IMR-90 (cell line): ENCODE results near the gene TDRKH. TPM values are rescaled to one million over a fixed set of nuclear protein-coding genes. Genes with fewer than 3 reads are reported as not detected.

ENCODE experiments used
- ATAC-seq: fragments of 200-7000 bp; cut with Tn5 transposase; 2 replicates; pipeline ENCODE4 v1.9.1; 2020; ENCODE audit warnings: low read depth, mild to moderate bottlenecking, moderate library complexity
- BruUV-seq: library from RNA; stranded (reverse); fragments of 400-500 nt; replicated peaks from 2 replicates; lab custom pipeline; 2021; lab: Mats Ljungman, UMichigan
- CTCF ChIA-PET: fragments of 300-600 bp; formaldehyde crosslinking; extraction: SDS; loops from one replicate; lab custom pipeline; 2021; ENCODE audit warnings: antibody characterized with exemption; lab: Yijun Ruan, JAX
- POLR2A ChIA-PET: fragments of 300-600 bp; sonication (Branson Sonifier 250); formaldehyde crosslinking; loops from one replicate; lab custom pipeline; 2022; ENCODE audit warnings: antibody characterized with exemption; ENCODE audit not compliant: unreplicated experiment; lab: Charles Lee
- DNase-seq: peaks from one replicate; pipeline ENCODE4 v3.0.0; 2013
- H2AFZ ChIP-seq: replicated peaks from 2 replicates; pipeline ENCODE3; 2013; ENCODE audit warnings: low read length, mild to moderate bottlenecking; ENCODE audit not compliant: poor library complexity
- H2AK5ac ChIP-seq: 2 replicates; pipeline ENCODE4 v1.6.1; 2013; ENCODE audit warnings: low read depth, low read length, inconsistent platforms
- H2AK9ac ChIP-seq: replicated peaks from 2 replicates; pipeline ENCODE3; 2013; ENCODE audit warnings: mild to moderate bottlenecking, low read depth, low read length, moderate library complexity; ENCODE audit not compliant: poor library complexity
- H2BK120ac ChIP-seq: 2 replicates; pipeline ENCODE4 v1.6.1; 2013; ENCODE audit warnings: low read depth, low read length, inconsistent platforms
- H2BK15ac ChIP-seq: 3 replicates; pipeline ENCODE4 v1.6.1; 2013; ENCODE audit warnings: low read depth, low read length, inconsistent platforms
- H2BK20ac ChIP-seq: 2 replicates; pipeline ENCODE4 v1.6.1; 2013; ENCODE audit warnings: low read depth, mild to moderate bottlenecking, inconsistent platforms, low read length, moderate library complexity
- H2BK5ac ChIP-seq: 2 replicates; pipeline ENCODE4 v1.6.1; 2013; ENCODE audit warnings: mild to moderate bottlenecking, low read depth, low read length, inconsistent platforms; ENCODE audit not compliant: poor library complexity, severe bottlenecking
- H3K14ac ChIP-seq: replicated peaks from 2 replicates; pipeline ENCODE4 v1.6.1; 2013; ENCODE audit warnings: low read depth, low read length, inconsistent platforms
- H3K18ac ChIP-seq: 2 replicates; pipeline ENCODE4 v1.6.1; 2013; ENCODE audit warnings: low read depth, low read length, control low read depth
- H3K23ac ChIP-seq: 2 replicates; pipeline ENCODE4 v1.6.1; 2013; ENCODE audit warnings: low read depth, low read length, inconsistent platforms
- H3K27ac ChIP-seq: 2 replicates; pipeline ENCODE4 v1.5.1; 2013; ENCODE audit warnings: mild to moderate bottlenecking, control low read depth, low read length; ENCODE audit not compliant: insufficient read depth
- H3K27me3 ChIP-seq: 2 replicates; pipeline ENCODE4 v1.6.1; 2013; ENCODE audit warnings: low read length; ENCODE audit not compliant: control insufficient read depth, insufficient read depth
- H3K36me3 ChIP-seq: 2 replicates; pipeline ENCODE4 v1.6.1; 2013; ENCODE audit warnings: low read length, mixed read lengths; ENCODE audit not compliant: control insufficient read depth, insufficient read depth
- H3K4ac ChIP-seq: 2 replicates; pipeline ENCODE4 v1.6.1; 2013; ENCODE audit warnings: low read depth, low read length, inconsistent platforms
- H3K4me1 ChIP-seq: 2 replicates; pipeline ENCODE4 v1.6.1; 2013; ENCODE audit warnings: low read length, mixed read lengths; ENCODE audit not compliant: control insufficient read depth, insufficient read depth
- H3K4me2 ChIP-seq: 2 replicates; pipeline ENCODE4 v1.6.1; 2013; ENCODE audit warnings: low read depth, mild to moderate bottlenecking, control low read depth, low read length, moderate library complexity
- H3K4me3 ChIP-seq: 2 replicates; pipeline ENCODE4 v1.5.1; 2013; ENCODE audit warnings: low read depth, mild to moderate bottlenecking, control low read depth, low read length, moderate library complexity; ENCODE audit not compliant: insufficient read depth
- H3K56ac ChIP-seq: 2 replicates; pipeline ENCODE4 v1.6.1; 2013; ENCODE audit warnings: low read length, inconsistent platforms; ENCODE audit not compliant: insufficient read depth; ENCODE audit errors: extremely low read depth
- H3K79me1 ChIP-seq, 2 experiments: 2 replicates each; pipeline ENCODE4 v1.6.1; 2013; ENCODE audit warnings: low read length in 2 of 2, inconsistent platforms in 1 of 2, low read depth in 1 of 2
- H3K9ac ChIP-seq: 2 replicates; pipeline ENCODE4 v1.6.1; 2013; ENCODE audit warnings: low read depth, low read length, control low read depth
- H3K9me1 ChIP-seq: 2 replicates; pipeline ENCODE4 v1.6.1; 2013; ENCODE audit warnings: low read length, inconsistent platforms; ENCODE audit not compliant: insufficient read depth
- H3K9me3 ChIP-seq: 2 replicates; pipeline ENCODE4 v1.6.1; 2013; ENCODE audit warnings: low read length; ENCODE audit not compliant: control insufficient read depth, insufficient read depth
- H4K20me1 ChIP-seq: 2 replicates; pipeline ENCODE4 v1.6.1; 2013; ENCODE audit warnings: low read length, inconsistent platforms; ENCODE audit not compliant: insufficient read depth
- H4K5ac ChIP-seq: 2 replicates; pipeline ENCODE4 v1.6.1; 2013; ENCODE audit warnings: mild to moderate bottlenecking, low read depth, low read length, control low read depth
- H4K8ac ChIP-seq, 2 experiments: 2 replicates each; pipeline ENCODE4 v1.6.1; 2013; ENCODE audit warnings: low read depth in 2 of 2, low read length in 2 of 2, control low read depth in 1 of 2, inconsistent platforms in 1 of 2
- H4K91ac ChIP-seq: 2 replicates; pipeline ENCODE4 v1.6.1; 2013; ENCODE audit warnings: low read depth, low read length, inconsistent platforms; ENCODE audit not compliant: insufficient read depth
- BHLHE40 ChIP-seq: fragments of 150-350 bp; IDR thresholded peaks from 2 replicates; pipeline ENCODE4 v1.6.1; 2016; ENCODE audit warnings: mild to moderate bottlenecking, low read depth, low read length
- CEBPB ChIP-seq: IDR thresholded peaks from 2 replicates; pipeline ENCODE4 v1.6.1; 2012; ENCODE audit warnings: low read depth, low read length, improper control_type of control experiment
- CHD1 ChIP-seq: IDR thresholded peaks from 2 replicates; pipeline ENCODE4 v1.6.1; 2012; ENCODE audit warnings: low read depth, low read length, improper control_type of control experiment
- CTCF ChIP-seq: conservative IDR thresholded peaks from 2 replicates; pipeline ENCODE4 v1.5.1; 2012; ENCODE audit warnings: mild to moderate bottlenecking, low read depth, low read length, improper control_type of control experiment
- ELK1 ChIP-seq: fragments of 150-350 bp; IDR thresholded peaks from 2 replicates; pipeline ENCODE4 v1.6.1; 2016; ENCODE audit warnings: low read depth, mild to moderate bottlenecking, low read length, moderate library complexity, borderline replicate concordance
- FOS ChIP-seq: fragments of 150-350 bp; IDR thresholded peaks from 2 replicates; pipeline ENCODE4 v1.6.1; 2016; ENCODE audit warnings: low read depth, low read length
- MAFK ChIP-seq: IDR thresholded peaks from 2 replicates; pipeline ENCODE4 v1.6.1; 2012; ENCODE audit warnings: low read depth, low read length, improper control_type of control experiment
- MAZ ChIP-seq: IDR thresholded peaks from 2 replicates; pipeline ENCODE4 v1.6.1; 2012; ENCODE audit warnings: low read depth, mild to moderate bottlenecking, low read length, improper control_type of control experiment, moderate library complexity, borderline replicate concordance
- MXI1 ChIP-seq: IDR thresholded peaks from 2 replicates; pipeline ENCODE4 v1.6.1; 2012; ENCODE audit warnings: low read depth, mild to moderate bottlenecking, low read length, moderate library complexity, borderline replicate concordance
- NFE2L2 ChIP-seq: fragments of 150-350 bp; IDR thresholded peaks from 2 replicates; pipeline ENCODE4 v1.6.1; 2016; ENCODE audit warnings: low read depth, mild to moderate bottlenecking, low read length
- POLR2A ChIP-seq: IDR thresholded peaks from 2 replicates; pipeline ENCODE4 v1.6.1; 2012; ENCODE audit warnings: mild to moderate bottlenecking, low read depth, low read length
- RAD21 ChIP-seq: IDR thresholded peaks from 2 replicates; pipeline ENCODE4 v1.6.1; 2012; ENCODE audit warnings: low read length, improper control_type of control experiment
- RCOR1 ChIP-seq: IDR thresholded peaks from 2 replicates; pipeline ENCODE4 v1.6.1; 2012; ENCODE audit warnings: mild to moderate bottlenecking, low read length, improper control_type of control experiment; ENCODE audit not compliant: insufficient replicate concordance
- RFX5 ChIP-seq: IDR thresholded peaks from 2 replicates; pipeline ENCODE4 v1.8.0; 2012; ENCODE audit warnings: low read depth, mild to moderate bottlenecking, low read length, moderate library complexity
- SMC3 ChIP-seq: fragments of 150-350 bp; IDR thresholded peaks from 2 replicates; pipeline ENCODE4 v1.6.1; 2016; ENCODE audit warnings: low read depth, mild to moderate bottlenecking, antibody characterized with exemption, low read length, moderate library complexity
- WGBS, 2 experiments: methylation state at CpG; one replicate each; pipeline versions ENCODE4 v1.1.5 to v1.1.7; 2013; ENCODE audit warnings: missing lambda C conversion rate in 2 of 2; ENCODE audit not compliant: insufficient read length in 1 of 2; ENCODE audit errors: extremely low coverage in 2 of 2; 5-methylcytosine and 5-hydroxymethylcytosine counted together
- dilution Hi-C: fragments of 300-500 bp; cut with HindIII; formaldehyde crosslinking; loops from one replicate; pipeline ENCODE4 v1.14.3; 2018; ENCODE audit warnings: low sequenced_read_pairs; ENCODE audit not compliant: unreplicated experiment
- in situ Hi-C: fragments of 300-500 bp; cut with MboI; formaldehyde crosslinking; loops from 3 replicates; pipeline ENCODE4 v1.14.3; 2019; ENCODE audit warnings: low sequenced_read_pairs, inconsistent platforms, mixed read lengths
- intact Hi-C: fragments of 100-400 bp; cut with micrococcal nuclease; formaldehyde crosslinking; loops from 2 replicates; pipeline ENCODE4 v1.10.0; 2022
- polyA plus RNA-seq, 3 experiments: library from polyadenylated mRNA; depleted of rRNA; stranded (reverse); fragments of >200 nt; gene quantifications; 2 replicates each; pipeline ENCODE4 v1.2.3, GENCODE V29; 2012; ENCODE audit warnings: low replicate concordance in 1 of 3
- total RNA-seq: library from RNA; depleted of rRNA; stranded (reverse); fragments of >200 nt; gene quantifications from 2 replicates; pipeline ENCODE4 v1.2.3, GENCODE V29; 2012

TDRKH gene
- total and polyA plus RNA-seq, 2 of the 4 experiments (the other 2 are of a cell fraction), result 1.2 to 2.2 TPM

- Histone ChIP-seq H4K8ac (peak overlapping the region in 1 of 2 experiments; percentile 35; a peak in 2 of 4 replicates), H3K14ac (no peak overlapping the region), H2BK20ac (no peak overlapping the region), H4K20me1 (no peaks in the 10 kb centered on the region), H3K4ac (no peak overlapping the region), H3K18ac (no peak overlapping the region), H3K56ac (no peak overlapping the region), H2BK15ac (no peak overlapping the region), H3K36me3 (no peaks in the 10 kb centered on the region), H4K91ac (no peak overlapping the region), H3K27me3 (peaks cover 5% of the 10 kb centered on the region), H3K4me2 (peak overlapping the region; percentile 86), H3K9me1 (no peaks in the 10 kb centered on the region), H2AFZ (peak overlapping the region; percentile 96), H3K4me3 (peak overlapping the region; percentile 55), H3K9me3 (no peaks in the 10 kb centered on the region), H3K9ac (peak overlapping the region; percentile 48; the same call in 1 of the 2 replicates), H2AK9ac (no peak overlapping the region), H3K23ac (0 out of 2 replicates have a peak overlapping the region, but pooled peaks have one; percentile 61), H3K79me1 (no peaks in the 10 kb centered on the region), H4K5ac (no peak overlapping the region), H3K27ac (no peak overlapping the region), H2BK5ac (no peak overlapping the region), H2BK120ac (no peak overlapping the region), H3K4me1 (peaks cover 2% of the 10 kb centered on the region), H2AK5ac (no peak overlapping the region)
- in situ Hi-C loops, result no loop called here
- no TSS peak for BruUV-seq
- 3% methylated on average over 27 of the region's 52 CpGs; no CpG with 5 or more reads in 1 of the 2 experiments for WGBS, 2 experiments
- dilution Hi-C loops, result loop anchor here (25.0 kb wide), 1 partner anchor 96 kb away; no protein-coding TSS in a partner anchor
- POLR2A ChIA-PET, result no interaction called here
- CTCF ChIA-PET, result interaction anchor here (0.6 kb wide), 1 partner anchor 136 kb away, joined by 5 read pairs; no protein-coding TSS in a partner anchor
- intact Hi-C loops, result no loop called here
- no peak; the same call in none of the 2 replicates for ATAC-seq
- DNase-seq, result no peak
- TF ChIP-seq FOS (no peak), BHLHE40 (no peak), CTCF (no peak), MAZ (no peak), MAFK (no peak), RAD21 (no peak), CEBPB (no peak), RFX5 (no peak), SMC3 (no peak), CHD1 (no peak), ELK1 (no peak), RCOR1 (no peak), NFE2L2 (no peak), MXI1 (no peak), POLR2A (no peak)
Observed at GRCh38 chr1:151790940-151791651, 796 bp upstream of the TDRKH start.
